Measurements from ENCODE around the gene REXO5.

DNA sequence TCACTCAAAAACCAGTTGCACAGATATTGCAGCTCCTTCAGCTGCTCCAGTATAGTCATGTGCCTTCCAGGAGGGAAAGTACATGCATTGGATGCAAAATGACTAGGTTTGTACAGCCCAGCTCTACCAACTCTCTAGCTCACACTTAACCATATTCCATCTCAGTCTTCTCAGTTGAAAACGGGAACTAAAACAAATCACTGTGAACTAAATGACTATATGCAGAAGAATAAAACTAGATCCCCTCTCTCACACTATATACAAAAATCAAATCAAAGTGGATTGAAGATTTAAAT, 69.0 kb downstream of the REXO5 start:
- TF ChIP-seq CSDC2 (CRISPR knock-in tag; IDR thresholded peaks at IDR 0.05) (no peak), ZC3H10 (CRISPR knock-in tag; IDR thresholded peaks at IDR 0.05) (no peak), ARNTL (CRISPR knock-in tag; IDR thresholded peaks at IDR 0.05; ENCODE audit: borderline replicate concordance, low read depth) (no peak), OSR1 (CRISPR knock-in tag; IDR thresholded peaks at IDR 0.05) (no peak)
- TF ChIP-seq, protein P1, sequence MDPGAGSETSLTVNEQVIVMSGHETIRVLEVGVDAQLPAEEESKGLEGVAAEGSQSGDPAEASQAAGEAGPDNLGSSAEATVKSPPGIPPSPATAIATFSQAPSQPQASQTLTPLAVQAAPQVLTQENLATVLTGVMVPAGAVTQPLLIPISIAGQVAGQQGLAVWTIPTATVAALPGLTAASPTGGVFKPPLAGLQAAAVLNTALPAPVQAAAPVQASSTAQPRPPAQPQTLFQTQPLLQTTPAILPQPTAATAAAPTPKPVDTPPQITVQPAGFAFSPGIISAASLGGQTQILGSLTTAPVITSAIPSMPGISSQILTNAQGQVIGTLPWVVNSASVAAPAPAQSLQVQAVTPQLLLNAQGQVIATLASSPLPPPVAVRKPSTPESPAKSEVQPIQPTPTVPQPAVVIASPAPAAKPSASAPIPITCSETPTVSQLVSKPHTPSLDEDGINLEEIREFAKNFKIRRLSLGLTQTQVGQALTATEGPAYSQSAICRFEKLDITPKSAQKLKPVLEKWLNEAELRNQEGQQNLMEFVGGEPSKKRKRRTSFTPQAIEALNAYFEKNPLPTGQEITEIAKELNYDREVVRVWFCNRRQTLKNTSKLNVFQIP (CRISPR knock-in tag; IDR thresholded peaks at IDR 0.05; ENCODE audit: borderline replicate concordance, low read depth): no peak

Data from SK-N-SH treated with all-trans-retinoic acid at 6 μM for 48 hours (cell line).